ENCODE results near the gene NECTIN2. TPM values are rescaled to one million over a fixed set of nuclear protein-coding genes. Genes with fewer than 3 reads are reported as not detected.

The NECTIN2 gene
- polyA plus RNA-seq, 1 experiment = 80.2 TPM

DNA sequence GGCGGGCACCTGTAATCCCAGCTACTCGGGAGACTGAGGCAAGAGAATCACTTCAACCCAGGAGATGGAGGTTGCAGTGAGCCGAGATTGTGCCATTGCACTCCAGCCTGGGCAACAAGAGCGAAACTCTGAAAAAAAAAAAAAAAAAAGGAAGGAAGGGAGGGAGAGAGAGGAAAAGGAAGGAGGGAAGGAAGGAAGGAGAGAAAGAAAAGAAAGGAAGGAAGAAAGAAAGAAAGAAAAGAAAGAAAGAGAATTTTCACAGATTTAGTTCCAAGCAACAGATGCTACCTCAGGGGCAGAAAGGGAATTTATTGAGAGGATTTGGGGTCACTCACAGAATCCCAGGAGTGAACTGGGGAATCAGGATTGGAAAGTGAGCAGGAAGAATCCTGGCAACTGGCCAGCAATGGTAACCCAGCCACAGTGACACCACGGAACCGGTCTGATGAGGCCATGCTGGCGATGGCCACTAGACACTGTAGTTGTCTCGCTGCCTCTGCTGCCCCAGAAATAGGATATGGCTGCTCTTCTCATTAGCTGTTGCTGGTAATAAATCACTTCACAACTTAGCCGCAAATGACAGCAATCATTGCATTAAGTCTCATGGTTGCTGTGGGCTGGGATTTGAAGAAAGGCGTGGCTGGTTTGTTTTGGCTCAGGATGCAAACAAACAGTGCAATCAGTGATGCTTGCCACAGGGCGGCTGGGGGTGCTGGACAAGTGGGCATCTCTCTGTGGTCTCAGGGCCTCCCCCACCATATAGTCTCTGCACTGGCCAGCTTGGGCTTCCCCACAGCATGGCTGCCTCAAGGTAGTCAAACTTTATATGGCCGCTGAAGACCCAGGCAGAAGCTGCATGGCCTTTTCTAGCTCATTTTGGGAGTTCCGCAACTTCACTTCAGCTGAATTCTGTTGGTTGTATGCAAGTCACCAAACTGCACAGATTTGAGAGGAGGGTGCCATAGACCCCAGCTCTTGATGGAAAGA lies 42.4 kb upstream of the NECTIN2 start:
- POLR2A ChIA-PET = no interaction called here
- Histone ChIP-seq H3K4me3 (ENCODE audit: low read depth, low read length) (no peak overlapping the region), H3K27ac (ENCODE audit: low read depth, low read length) (no peak overlapping the region), H3K9me3 (ENCODE audit: control insufficient read depth, insufficient read depth, low read length) (peaks cover 6% of the 10 kb centered on the region), H3K27me3 (ENCODE audit: control insufficient read depth, insufficient read depth, low read length) (peaks cover 3% of the 10 kb centered on the region)
- DNase-seq (ENCODE audit: low read depth, low spot score) = no peak
- TF ChIP-seq, protein P1, sequence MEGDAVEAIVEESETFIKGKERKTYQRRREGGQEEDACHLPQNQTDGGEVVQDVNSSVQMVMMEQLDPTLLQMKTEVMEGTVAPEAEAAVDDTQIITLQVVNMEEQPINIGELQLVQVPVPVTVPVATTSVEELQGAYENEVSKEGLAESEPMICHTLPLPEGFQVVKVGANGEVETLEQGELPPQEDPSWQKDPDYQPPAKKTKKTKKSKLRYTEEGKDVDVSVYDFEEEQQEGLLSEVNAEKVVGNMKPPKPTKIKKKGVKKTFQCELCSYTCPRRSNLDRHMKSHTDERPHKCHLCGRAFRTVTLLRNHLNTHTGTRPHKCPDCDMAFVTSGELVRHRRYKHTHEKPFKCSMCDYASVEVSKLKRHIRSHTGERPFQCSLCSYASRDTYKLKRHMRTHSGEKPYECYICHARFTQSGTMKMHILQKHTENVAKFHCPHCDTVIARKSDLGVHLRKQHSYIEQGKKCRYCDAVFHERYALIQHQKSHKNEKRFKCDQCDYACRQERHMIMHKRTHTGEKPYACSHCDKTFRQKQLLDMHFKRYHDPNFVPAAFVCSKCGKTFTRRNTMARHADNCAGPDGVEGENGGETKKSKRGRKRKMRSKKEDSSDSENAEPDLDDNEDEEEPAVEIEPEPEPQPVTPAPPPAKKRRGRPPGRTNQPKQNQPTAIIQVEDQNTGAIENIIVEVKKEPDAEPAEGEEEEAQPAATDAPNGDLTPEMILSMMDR (IDR thresholded peaks at IDR 0.05; ENCODE audit: low read depth, low read length) = no peak
- CTCF ChIA-PET = interaction anchor here (0.8 to 1.6 kb wide), 5 partner anchors 9 to 233 kb away, joined by 3 to 5 read pairs (median 3); no protein-coding TSS in a partner anchor

DNA sequence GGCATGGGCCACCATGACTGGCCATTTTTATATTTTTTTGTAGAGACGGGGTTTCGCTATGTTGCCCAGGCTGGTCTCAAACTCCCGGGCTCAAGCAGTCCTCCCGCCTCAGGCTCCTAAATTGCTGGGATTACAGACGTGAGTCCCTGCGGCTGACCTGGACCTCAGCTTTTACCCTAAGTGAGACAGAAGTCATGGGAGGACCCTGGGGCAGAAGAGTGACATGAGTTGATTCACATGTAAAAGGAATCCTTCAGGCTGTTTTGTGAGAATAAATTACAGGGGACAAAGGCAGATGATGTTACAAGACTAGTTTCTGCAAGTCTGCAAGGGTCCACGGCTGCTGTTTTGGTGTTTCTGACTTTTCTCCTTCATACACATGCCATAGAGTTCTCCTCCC lies 39.8 kb upstream of the NECTIN2 start:
- peaks cover 3% of the 10 kb centered on the region for H3K27me3 ChIP-seq (ENCODE audit: control insufficient read depth, insufficient read depth, low read length)
- H3K4me3 ChIP-seq (ENCODE audit: low read depth, low read length) = no peak overlapping the region
- no peak overlapping the region for H3K27ac ChIP-seq (ENCODE audit: low read depth, low read length)
- DNase-seq (ENCODE audit: low read depth, low spot score) = no peak
- ChIA-PET CTCF (interaction anchor here (0.6 to 1.8 kb wide), 4 partner anchors 22 to 40 kb away, joined by 3 to 7 read pairs (median 6); partner anchors contain the start of gene NECTIN2), POLR2A (interaction anchor here (1.0 kb wide), 1 partner anchor 35 kb away, joined by 4 read pairs; no protein-coding TSS in a partner anchor)
- TF ChIP-seq, protein P1 (IDR thresholded peaks at IDR 0.05; ENCODE audit: low read depth, low read length) = no peak
- H3K9me3 ChIP-seq (ENCODE audit: control insufficient read depth, insufficient read depth, low read length) = peaks cover 6% of the 10 kb centered on the region

DNA sequence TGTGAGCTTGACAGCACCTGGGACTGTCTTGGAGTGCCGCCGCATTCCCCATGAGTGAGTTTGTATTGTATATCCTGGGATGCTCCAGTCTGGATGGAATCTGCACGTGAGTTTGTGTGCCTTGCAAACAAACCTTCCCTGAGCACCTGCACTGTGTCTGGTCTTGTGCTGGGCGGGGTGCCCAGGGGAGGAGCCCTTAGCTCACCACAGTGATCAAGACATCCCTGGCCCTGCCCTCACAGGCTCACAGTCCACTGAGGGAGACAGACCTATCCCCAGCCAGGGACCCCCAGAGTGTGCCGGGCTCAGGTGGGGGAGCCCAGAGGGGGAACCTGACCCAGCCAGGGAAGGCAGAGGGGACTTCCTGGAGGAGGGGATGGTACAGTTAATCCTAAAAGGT lies 38.9 kb upstream of the NECTIN2 start:
- Histone ChIP-seq H3K27ac (ENCODE audit: low read depth, low read length) (no peak overlapping the region), H3K27me3 (ENCODE audit: control insufficient read depth, insufficient read depth, low read length) (peaks cover 3% of the 10 kb centered on the region), H3K4me3 (ENCODE audit: low read depth, low read length) (no peak overlapping the region), H3K9me3 (ENCODE audit: control insufficient read depth, insufficient read depth, low read length) (peaks cover 6% of the 10 kb centered on the region)
- ChIA-PET POLR2A (no interaction called here), CTCF (interaction anchor here (0.8 to 3.3 kb wide), 8 partner anchors 8 to 237 kb away, joined by 4 to 20 read pairs (median 6); partner anchors contain the start of gene NECTIN2)
- TF ChIP-seq, protein P1 (IDR thresholded peaks at IDR 0.05; ENCODE audit: low read depth, low read length) = no peak
- DNase-seq (ENCODE audit: low read depth, low spot score) = no peak

DNA sequence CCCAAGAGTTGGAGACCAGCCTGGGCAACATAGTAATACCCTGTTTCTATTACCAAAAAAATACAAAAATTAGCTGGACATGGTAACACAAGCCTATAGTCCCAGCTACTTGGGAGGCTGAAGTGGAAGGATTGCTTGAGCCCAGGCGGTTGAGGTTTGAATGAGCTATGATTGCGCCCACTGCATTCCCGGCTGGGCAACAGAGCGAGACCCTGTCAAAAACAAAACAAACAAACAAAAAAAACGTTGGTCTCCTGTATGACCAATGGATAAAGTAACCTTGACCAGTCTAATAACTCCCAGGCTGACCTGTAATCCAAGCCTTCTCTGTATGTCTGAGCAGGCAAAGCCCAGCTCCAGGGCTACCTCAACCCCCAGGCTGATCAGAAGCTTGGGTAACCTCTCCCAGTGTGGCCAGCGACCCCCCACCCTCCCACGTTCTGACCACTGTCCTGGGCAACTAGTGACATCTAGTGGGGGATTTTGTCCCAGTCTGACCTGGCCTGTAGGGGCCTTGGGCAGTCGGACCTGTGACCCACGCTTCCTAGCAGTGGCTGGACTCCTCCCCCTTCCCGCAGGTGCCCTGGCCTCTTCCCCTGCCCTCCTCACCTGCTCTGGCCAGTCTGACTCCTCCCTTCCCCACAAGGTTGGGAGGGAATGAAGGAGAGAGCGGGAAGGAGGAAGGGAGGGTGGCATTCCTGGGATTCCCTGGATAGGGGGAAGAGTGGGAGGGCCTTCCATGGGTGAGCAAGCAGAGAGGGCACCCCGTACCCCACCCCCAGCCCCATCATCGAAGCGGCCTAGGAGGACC lies 38.2 kb upstream of the NECTIN2 start:
- Histone ChIP-seq H3K9me3 (ENCODE audit: control insufficient read depth, insufficient read depth, low read length) (peaks cover 6% of the 10 kb centered on the region), H3K4me3 (ENCODE audit: low read depth, low read length) (no peak overlapping the region), H3K27me3 (ENCODE audit: control insufficient read depth, insufficient read depth, low read length) (peaks cover 3% of the 10 kb centered on the region), H3K27ac (ENCODE audit: low read depth, low read length) (no peak overlapping the region)
- ChIA-PET CTCF (interaction anchor here (0.5 to 3.3 kb wide), 11 partner anchors 9 to 237 kb away, joined by 3 to 20 read pairs (median 5); partner anchors contain the start of gene NECTIN2), POLR2A (interaction anchor here (0.6 to 1.7 kb wide), 3 partner anchors 9 to 192 kb away, joined by 3 to 5 read pairs (median 3); no protein-coding TSS in a partner anchor)
- TF ChIP-seq, protein P1 (IDR thresholded peaks at IDR 0.05; ENCODE audit: low read depth, low read length) = peak; percentile 53
- DNase-seq (ENCODE audit: low read depth, low spot score) = no peak

Data from AG04450 (cell line).